Left renal pelvis (tissue), 4 donors: Measurements from ENCODE around the gene MIPOL1. TPM values are rescaled to one million over a fixed set of nuclear protein-coding genes. Genes with fewer than 3 reads are reported as not detected.
"Not testable (repeated sequence)": the region's sequence is repeated elsewhere in the genome, so short reads cannot be mapped to it uniquely, and the experiment has no call there.

Experiments
- DNase-seq, 4 donors: peaks; one replicate each; pipeline ENCODE4 v3.0.0-alpha.2; 2013; ENCODE audit warnings: low read depth in 4 of 4, low spot score in 3 of 4
- polyA plus RNA-seq, 4 donors: library from polyadenylated mRNA; unstranded; fragments of 120-200 nt; gene quantifications; one replicate each; pipeline ENCODE4 v1.2.1, GENCODE V29; 2013; ENCODE audit not compliant: insufficient read length in 4 of 4

Gene MIPOL1
- polyA plus RNA-seq, 4 donors: 6.3 to 14.2 (median 12.2) TPM

- DNase-seq: no peak
Observed at GRCh38 chr14:37497422-37497821, 299.7 kb downstream of the MIPOL1 start.

GRCh38 chr14:37501877-37502276 lies 304.1 kb downstream of the MIPOL1 start:
- DNase-seq: no peak

GRCh38 chr14:37508503-37508902 lies 310.8 kb downstream of the MIPOL1 start:
- DNase-seq: no peak

- DNase-seq: no peak
Observed at GRCh38 chr14:37512173-37512572, 314.4 kb downstream of the MIPOL1 start.

GRCh38 chr14:37515771-37516170 lies 318.0 kb downstream of the MIPOL1 start:
- DNase-seq: no peak

- no peak for DNase-seq
Observed at GRCh38 chr14:37526994-37527393, 329.3 kb downstream of the MIPOL1 start.

GRCh38 chr14:37539992-37540391 lies 342.3 kb downstream of the MIPOL1 start:
- no peak for DNase-seq

- no peak for DNase-seq
Observed at GRCh38 chr14:37544407-37544806, 346.7 kb downstream of the MIPOL1 start.

- no peak for DNase-seq
Observed at GRCh38 chr14:37545174-37545573, 347.4 kb downstream of the MIPOL1 start.

GRCh38 chr14:37546621-37547447 lies 349.1 kb downstream of the MIPOL1 start:
- DNase-seq: no peak

GRCh38 chr14:37550511-37550910 lies 352.8 kb downstream of the MIPOL1 start:
- DNase-seq: no peak

- DNase-seq: no peak
Observed at GRCh38 chr14:37551119-37551518, 353.4 kb downstream of the MIPOL1 start.

GRCh38 chr14:37553935-37554550 lies 356.3 kb downstream of the MIPOL1 start:
- DNase-seq: no peak

- not testable (repeated sequence) for DNase-seq
Observed at GRCh38 chr14:37555596-37555995, 357.9 kb downstream of the MIPOL1 start.

GRCh38 chr14:37558740-37559139 lies 361.0 kb downstream of the MIPOL1 start:
- no peak for DNase-seq

- no peak for DNase-seq
Observed at GRCh38 chr14:37559386-37559785, 361.6 kb downstream of the MIPOL1 start.

- DNase-seq: no peak
Observed at GRCh38 chr14:37563189-37563588, 365.5 kb downstream of the MIPOL1 start.

- no peak for DNase-seq
Observed at GRCh38 chr14:37565550-37565949, 367.8 kb downstream of the MIPOL1 start.

GRCh38 chr14:37566811-37567371 lies 369.2 kb downstream of the MIPOL1 start:
- DNase-seq: no peak

GRCh38 chr14:37569729-37570128 lies 372.0 kb downstream of the MIPOL1 start:
- no peak for DNase-seq

- DNase-seq: no peak
Observed at GRCh38 chr14:37571391-37571790, 373.7 kb downstream of the MIPOL1 start.

- DNase-seq: no peak
Observed at GRCh38 chr14:37573356-37573755, 375.6 kb downstream of the MIPOL1 start.
